GM18909 (cell line): Measurements from ENCODE around the gene VCAN.

Experiments
- ATAC-seq: cut with Tn5 transposase; IDR thresholded peaks from one replicate; pipeline ENCODE4 v1.9.1; 2021; ENCODE audit warnings: mild to moderate bottlenecking; ENCODE audit not compliant: unreplicated experiment, poor library complexity

Gene VCAN

DNA sequence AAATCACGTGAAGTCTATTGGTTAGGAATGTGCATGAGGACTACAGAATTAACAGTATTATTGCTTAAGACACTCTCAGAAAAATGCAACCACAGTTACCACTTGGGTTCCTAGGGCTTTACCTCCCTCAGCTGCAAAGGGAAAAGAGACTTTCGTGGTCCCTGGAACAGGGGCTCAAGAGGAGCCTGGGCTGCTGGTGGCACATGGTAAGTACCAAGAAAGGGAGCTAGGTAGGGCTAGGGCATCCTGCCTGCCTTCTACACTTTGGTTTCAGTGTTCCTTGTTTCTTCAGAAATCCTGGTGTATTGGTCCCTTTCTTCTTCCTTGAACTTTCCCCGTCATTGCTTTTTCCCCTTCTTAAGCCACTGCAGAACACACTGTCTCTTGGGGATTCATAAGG is 7.3 kb upstream of the VCAN start:
- no peak for ATAC-seq

DNA sequence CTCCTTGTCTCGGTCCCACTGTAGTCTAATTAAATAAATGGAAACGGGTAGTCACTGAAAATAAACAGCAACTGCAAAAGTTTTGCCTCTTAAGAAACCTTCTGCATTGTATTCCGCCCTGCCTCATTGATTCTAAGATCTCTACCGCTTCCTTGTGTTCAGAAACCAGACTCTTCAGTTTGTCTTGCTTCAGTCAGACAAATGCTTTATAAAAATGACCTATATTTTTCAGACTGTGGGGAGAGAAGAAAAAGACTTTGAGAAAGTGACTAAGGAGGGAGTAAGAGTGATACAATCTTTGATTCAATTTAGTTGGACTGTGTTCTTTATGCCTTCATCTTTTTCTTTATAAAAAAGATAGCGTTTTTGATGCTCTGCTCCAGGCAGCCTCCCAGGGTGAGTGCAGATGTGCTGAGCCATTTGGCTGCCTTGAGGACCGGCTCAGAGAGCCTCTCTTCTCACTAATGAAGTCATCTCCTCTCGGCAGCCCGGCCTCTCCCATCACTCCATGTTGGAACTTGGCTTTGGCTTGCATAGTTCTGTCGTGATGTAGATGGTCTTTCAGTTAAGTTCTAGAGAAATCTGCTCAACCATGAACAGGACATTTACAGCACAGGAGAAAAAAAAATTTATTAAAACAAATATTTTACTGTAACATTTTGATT is 4.0 kb upstream of the VCAN start:
- ATAC-seq, result no peak

DNA sequence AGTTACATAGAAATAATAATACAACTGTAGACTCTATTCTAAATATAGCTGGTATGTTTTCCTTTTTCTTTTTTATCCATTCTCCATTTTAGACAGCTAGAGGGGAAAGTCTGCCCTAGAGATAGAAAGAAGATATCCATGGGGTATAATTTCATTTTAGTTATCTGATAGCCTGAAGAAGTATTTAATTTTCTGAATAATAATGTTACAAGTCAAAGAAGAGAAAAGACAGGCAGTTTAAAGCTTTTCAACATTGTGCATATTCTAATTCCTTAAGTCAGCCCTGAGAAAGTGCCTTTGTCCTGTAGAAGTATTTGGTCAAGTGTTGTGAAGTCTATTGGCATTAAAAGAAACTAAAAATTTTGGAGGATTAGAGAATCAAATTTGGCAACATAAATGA is 2.5 kb upstream of the VCAN start:
- ATAC-seq, result no peak

DNA sequence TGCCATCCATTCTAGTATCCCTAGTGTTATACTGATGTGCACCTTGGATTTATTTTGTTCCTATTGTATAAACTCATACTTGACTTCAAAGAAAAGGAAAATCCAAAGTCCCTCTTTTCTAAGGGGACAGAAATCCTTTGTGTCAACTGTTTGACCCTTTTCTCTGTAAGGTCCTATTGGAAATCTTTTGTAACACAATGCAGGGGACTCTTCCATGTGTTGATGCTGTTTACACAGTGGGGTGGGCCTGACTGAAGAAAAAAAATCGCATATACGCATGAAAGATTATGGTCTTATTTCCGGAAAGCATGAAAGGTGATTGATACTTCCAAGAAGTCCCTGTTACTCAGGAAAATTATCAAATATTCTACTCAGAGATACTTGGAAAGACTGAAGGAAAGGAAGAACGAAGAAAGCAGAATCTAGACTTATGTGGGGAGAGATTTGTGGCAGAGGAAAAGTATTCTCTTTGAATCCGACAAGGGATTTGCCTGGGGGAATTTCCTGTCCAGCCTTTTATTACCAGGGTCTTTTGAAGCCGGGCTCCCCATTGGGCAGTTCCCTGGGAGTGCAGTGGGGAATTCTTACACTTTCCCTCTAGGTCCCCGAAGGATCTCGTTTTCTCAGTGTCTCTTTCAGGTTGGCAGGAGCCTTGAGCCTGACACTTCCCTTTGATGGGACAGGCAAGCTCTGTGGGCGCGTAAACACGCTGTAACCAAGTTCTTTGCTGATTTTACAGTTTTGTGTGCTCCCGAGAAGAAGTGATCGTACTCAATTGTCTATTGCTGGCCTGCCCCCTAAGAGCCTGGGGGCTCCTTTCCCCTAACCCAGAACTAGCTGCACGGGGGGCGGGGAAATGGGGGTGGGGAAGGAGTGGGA is 779 bp upstream of the VCAN start:
- ATAC-seq, result no peak

DNA sequence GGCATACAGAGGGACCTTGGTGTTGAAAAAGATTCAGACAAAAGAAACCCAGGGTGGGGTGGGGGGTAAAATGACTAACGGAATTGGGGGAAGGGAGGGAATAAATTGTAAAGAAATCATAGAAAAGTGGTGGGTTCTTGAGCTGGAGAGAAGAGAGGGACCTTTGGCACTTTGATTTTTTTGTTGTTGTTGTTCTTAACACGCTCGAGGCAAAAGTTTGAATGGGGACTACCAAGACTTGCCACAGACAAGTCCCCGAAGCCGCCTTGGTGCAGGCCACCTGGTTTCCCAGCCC is 616 bp downstream of the VCAN start:
- ATAC-seq, result no peak

DNA sequence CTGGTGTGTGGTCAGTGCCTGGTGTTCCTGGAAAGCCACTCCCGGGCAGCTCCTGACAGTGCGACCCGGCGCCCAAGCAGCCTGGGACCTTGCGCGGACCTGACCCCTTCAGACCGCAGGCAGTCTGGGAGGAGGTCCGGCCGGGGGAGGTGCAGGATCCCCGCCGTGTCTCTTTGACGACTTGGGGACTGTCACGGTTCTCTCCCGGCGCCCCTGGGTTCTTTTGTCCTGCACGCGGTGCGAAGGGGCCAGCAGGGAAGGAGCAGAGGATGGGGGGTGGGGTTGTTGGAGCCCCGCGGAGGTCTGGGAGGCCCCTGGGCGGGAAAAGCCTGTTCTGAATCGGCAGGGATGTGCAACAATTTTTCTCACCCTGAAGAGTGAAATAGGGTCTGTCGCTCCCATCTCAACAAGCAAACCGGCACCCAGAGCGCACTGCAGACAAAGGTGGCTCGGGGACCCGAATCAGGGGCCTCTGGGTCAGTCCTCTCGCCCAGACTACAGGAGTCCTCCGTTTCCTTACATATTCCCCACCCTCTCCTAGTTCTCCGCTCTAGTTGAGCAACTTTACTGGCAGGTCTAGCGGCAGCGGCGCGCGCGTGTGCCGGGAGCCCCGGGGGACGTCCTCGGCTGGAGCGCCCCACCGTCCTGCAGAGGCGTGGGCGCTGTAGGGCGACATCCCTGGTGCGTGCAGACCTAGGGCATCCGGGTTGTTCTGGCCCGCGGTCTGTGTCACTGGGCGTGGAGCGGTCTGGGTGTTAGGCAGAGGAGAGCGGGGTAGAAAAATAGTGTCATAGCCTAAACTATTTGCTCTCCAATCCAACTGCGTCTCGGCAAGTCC is 1.2 kb downstream of the VCAN start:
- ATAC-seq, result peak; percentile 49

DNA sequence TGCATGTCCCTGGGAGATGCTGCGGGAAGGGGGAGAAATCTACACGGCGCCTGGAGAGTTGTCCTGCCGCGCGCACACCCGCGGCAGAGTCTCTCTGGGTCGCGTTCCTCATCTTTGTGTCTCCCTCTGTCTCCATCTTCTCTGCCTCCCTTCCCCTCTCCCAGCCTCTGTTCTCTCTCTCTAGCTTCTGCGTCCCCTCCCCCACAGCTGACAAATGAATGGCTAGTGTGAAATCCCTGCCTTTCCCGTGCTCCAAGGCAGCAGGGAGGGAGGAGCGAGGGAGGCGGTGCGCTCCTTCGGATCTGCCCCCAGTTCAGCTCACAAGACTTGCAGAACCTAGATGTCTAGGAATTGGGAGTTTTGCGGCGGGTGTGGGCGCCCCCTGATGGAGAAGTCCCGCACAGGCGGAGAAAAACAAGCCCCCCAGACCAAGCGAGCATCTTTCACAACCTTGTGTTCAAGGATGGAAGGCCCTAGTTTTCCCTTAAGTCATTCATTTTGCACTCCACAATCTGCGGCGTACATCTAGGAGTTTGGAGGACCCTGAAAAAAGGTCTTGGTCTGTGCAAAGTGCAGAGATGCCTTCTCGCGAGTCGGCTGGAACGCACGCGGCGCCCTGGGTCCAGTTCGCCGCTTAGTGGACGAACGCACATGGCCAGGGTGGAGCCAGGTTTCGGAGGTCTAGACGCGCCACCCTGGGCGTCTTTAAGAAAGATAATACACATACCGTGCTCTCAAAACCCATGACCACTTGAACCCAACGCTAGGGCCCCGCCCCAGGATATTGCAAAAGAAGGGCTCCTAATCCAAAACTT is 2.0 kb downstream of the VCAN start:
- ATAC-seq, result peak; percentile 74

DNA sequence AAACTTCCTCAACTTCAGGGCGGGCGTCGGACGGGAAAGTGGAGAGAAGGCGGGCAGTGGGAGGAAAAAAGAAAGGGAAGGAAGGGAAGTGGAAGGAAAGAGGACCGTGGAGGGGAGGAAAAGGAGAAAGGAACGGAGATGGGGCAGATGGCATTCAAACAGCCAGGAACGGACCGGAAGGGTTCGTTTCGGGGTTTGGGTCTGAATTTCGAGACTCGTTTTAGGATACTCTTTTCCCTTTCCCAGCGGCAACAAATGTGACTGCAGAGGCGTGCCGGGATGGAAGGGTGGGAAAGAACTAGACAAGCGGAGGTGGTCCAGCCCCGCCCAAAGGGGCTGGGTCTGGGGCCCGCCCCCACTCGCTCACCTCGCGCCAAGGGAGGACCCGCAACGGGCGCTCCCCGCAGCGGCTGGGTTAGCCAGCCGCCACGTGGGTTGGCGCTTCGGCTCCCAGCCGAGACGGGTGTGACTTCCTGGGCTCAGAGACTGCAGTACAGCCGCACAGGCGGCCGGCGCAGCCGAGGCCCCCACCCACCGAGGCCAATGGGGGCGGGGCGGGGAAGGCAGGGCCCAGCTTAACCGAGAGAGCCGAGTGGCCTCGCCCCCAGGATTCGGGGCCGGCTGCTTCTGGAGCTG is 2.7 kb downstream of the VCAN start:
- peak; percentile 52 for ATAC-seq

DNA sequence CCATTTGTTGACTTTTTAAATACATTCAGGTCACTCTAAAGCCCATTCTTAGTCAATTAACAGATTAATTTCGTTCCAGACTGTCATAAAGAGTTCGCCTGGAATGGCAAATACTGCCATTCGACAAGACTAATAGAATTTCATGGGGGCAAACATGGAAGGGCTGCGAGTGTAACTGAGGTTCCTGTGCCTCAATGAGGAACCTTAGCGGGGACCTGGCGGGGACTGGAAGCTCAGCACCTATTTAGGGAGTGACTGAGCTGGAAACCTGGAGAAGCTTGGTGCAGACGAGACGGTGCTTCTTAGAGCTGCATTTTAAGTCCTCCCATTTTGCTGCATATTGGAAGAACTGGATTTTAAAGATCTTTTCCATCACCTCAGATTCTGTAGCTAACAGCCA is 3.4 kb downstream of the VCAN start:
- no peak for ATAC-seq

DNA sequence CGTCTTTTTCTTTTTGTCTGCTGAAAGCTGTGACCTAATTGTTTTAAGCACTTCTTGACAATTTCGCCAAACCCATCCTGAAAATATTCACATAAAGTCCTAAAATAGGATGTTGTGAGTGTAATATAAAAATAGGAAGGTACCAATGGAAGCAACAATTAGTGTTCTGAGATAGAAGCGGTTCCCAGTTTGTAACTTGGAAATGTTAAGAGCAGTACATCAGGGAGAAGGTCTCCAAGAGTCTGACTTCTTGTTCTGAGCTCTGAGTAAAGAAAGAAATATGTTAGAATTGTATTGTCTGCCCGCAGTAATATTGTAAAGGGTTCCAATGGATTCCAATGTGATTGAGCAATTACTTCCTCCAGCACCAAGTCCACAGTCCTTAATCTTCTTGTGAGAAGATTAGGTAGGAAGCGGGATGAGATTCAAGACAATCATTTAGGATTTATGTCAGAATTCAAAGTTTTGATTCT is 3.9 kb downstream of the VCAN start:
- no peak for ATAC-seq

DNA sequence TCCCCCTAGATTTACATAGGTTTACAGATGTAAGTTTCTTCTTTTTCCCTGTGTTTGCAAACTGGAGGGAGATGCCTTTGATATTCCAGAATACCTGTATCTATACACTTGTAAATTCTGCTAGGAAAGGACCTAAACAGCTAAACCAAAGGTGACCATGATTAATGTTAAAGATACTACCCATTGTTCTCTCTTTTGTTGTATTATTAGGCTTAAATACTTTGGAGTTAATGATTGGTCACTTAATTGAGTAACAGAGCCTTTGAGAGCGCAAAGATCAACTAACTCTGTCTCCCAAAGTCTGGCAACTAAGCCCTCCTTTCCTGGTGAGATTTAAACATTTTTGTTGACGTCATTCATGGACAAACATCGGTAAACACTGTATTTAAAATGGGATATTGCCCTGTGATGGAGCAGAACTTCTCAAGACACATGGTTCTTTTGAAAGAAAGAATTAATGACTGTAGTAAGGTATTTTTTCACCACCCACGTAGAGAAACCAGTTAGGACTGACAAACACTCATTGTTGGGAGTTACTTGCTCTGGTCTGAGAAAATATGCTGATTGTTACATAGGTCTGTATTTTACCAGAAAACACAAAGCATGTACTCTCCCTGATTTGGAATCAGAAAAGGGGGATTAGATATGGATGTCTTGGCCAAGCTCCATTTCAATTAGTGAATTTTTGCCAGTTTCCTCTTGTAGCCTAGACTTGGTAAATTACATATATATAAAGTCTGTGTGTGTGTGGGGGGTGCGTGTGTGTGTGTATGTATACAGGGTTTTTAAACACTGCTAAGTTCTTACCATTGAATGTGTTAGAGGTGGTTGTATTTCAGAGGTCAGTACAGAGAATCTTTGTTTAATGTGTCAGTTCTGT is 4.6 kb downstream of the VCAN start:
- no peak for ATAC-seq

DNA sequence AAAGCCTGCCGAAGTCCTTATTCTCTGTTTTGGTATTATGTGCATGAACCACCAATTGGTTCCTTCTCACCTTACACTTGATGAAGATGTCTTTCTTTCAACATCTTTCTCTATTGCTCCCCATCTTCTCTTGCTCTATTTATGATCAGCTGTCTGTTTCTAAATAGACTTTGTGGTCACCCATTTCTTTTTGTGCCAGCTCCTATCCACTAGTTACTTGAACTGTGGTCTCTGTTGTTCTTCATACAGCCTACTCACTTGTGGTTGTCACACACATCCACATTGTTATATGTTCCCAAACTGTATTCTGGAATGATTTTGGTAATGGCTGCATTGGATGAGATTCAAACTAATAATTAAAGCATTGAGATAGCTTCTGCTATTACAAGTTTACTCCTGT is 11.4 kb downstream of the VCAN start:
- ATAC-seq, result no peak

DNA sequence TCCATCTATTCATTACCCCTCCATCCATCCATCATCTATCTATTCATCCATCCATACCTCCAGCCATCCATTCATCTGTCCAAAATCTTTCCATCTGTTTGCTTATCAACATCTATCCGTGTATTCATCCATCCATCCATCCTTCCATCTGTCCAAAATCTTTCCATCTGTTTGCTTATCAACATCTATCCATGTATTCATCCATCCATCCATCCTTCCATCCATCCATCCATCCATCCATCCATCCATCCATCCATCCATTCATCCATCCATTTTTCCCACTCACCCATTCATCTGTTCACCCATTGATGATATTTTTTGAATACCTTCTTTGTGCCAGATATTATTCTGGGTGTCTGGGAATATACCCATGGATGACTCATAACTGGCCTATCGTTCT is 12.8 kb downstream of the VCAN start:
- ATAC-seq, result no peak

DNA sequence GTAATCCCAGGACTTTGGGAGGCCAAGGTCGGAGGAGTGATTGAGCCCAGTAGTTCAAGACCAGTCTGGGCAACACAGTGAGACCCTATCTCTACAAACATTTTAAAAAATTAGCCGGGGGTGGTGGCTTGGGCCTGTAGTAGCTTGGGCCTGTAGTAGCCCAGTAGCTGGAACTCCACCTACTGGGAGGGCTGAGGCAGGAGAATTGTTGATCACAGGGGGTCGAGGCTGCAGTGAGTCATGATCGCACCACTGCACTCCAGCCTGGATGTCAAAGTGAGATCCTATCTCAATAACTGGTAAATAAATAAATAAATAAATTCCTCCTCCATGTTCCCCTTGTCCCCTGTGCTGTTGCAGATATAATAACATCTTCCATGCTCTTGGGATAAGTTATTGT is 14.3 kb downstream of the VCAN start:
- ATAC-seq, result no peak

DNA sequence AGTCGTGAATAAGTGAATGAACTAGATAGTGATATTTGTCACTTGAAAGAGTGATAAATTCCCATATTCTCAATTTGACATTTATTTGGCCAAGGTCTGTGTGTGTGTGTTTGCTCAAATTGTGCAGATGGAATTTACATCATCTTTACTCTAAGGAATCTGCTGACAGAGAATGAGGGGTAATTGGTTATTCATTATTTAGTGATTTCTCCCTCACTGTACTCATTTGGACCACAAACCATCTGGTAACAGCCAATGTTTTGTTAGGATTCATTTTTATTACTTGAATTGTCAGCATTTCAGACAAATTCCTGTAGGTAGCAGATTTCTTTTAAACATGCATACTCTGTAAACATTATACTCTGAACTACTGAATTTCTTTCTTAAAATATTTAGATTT is 15.6 kb downstream of the VCAN start:
- no peak for ATAC-seq

DNA sequence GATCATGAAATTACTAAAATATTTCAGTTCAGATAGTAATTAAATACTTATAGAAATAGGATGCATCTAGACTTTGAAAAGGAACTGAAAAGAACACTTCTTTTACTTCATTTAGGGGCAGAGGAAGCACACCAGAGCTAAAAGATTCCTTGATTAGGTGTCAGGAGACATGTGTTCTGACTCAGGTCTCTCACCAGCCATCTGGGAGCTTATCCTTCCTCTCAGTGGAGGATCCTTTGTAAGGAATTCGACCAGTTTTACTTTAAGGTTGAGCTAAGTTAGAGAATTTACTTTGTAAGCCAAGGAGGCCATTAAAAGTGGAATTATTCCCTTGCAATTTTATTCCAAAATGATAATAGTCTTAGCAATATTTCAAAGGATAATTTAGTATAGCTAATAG is 16.7 kb downstream of the VCAN start:
- ATAC-seq, result no peak

DNA sequence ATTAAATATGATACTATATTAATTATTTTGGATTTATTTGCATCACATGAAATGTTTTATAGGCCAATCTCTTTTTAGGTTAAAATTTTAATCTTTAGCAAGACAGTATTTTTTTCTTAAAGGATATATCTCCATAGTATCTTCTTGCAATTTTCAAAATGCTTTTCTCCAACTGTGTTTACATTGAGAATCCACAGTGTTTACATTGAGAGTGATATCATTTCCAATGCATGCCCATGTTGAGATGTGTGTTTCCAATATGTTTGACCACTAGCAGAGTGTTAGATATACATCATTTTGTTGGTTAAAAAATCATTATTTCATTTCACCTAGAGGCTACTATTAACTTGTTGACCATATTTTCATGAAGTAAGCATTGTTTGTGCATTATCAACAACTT is 17.3 kb downstream of the VCAN start:
- no peak for ATAC-seq

DNA sequence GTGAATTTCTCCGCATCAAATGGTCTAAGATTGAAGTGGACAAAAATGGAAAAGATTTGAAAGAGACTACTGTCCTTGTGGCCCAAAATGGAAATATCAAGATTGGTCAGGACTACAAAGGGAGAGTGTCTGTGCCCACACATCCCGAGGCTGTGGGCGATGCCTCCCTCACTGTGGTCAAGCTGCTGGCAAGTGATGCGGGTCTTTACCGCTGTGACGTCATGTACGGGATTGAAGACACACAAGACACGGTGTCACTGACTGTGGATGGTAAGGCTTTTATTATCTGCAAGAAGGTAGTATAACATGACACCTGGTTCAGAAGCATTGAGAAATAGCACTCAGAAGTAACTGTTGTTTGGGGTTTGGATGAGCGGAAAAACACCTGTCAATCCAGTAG is 18.7 kb downstream of the VCAN start:
- ATAC-seq, result no peak

DNA sequence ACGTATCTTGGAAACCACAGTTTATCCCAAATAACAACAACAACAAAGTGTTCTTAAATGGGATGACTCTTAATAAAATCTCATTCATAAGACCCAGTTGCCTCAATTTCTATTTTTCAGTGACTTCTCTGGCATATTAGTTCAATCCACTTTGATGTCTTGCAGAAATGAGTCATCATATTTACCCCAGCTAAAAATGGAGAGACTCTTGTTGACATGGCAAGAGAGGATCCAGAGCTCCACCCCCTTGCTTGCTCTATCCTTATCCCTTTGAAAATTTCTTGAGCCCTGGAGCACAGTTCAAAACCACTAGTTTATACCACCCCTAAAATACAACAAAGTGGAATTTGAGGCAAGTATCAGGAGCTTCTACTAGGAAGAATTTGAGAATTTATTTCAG is 20.8 kb downstream of the VCAN start:
- no peak for ATAC-seq
